Large intestine (tissue), 3 donors: ENCODE results near the gene CD1C. TPM values are rescaled to one million over a fixed set of nuclear protein-coding genes. Genes with fewer than 3 reads are reported as not detected.
"Not testable (repeated sequence)": the region's sequence is repeated elsewhere in the genome, so short reads cannot be mapped to it uniquely, and the experiment has no call there.

ENCODE experiments used
- DNase-seq, 2 donors: peaks; one replicate each; pipeline versions ENCODE4 v3.0.0 to v3.0.0-alpha.2; 2013
- H3K27ac ChIP-seq: one replicate; pipeline ENCODE4 v1.5.1; 2013; ENCODE audit warnings: low read length
- H3K27me3 ChIP-seq: 2 replicates; pipeline ENCODE4 v1.6.1; 2013; ENCODE audit warnings: low read length; ENCODE audit not compliant: control insufficient read depth, insufficient read depth
- H3K36me3 ChIP-seq: 2 replicates; pipeline ENCODE4 v1.6.1; 2013; ENCODE audit warnings: low read length; ENCODE audit not compliant: control insufficient read depth, insufficient read depth
- H3K4me1 ChIP-seq: one replicate; pipeline ENCODE4 v1.6.1; 2013; ENCODE audit warnings: low read length; ENCODE audit not compliant: control insufficient read depth, insufficient read depth
- H3K4me3 ChIP-seq: one replicate; pipeline ENCODE4 v1.5.1; 2013; ENCODE audit warnings: low read length
- H3K9me3 ChIP-seq: one replicate; pipeline ENCODE4 v1.6.1; 2013; ENCODE audit warnings: mild to moderate bottlenecking, low read depth, low read length, moderate library complexity; ENCODE audit not compliant: control insufficient read depth
- WGBS: methylation state at CpG from one replicate; pipeline ENCODE4 v1.1.5; 2013; ENCODE audit warnings: low lambda C conversion rate; ENCODE audit not compliant: insufficient coverage; 5-methylcytosine and 5-hydroxymethylcytosine counted together
- polyA plus RNA-seq: library from polyadenylated mRNA; unstranded; fragments of 120-200 nt; gene quantifications from one replicate; pipeline ENCODE4 v1.2.1, GENCODE V29; 2013

CD1C gene
- polyA plus RNA-seq, 1 donor: 0.63 TPM

GRCh38 chr1:158274797-158275196, 14.9 kb upstream of the CD1C start:
- Histone ChIP-seq H3K27me3 (no peaks in the 10 kb centered on the region), H3K4me3 (no peak overlapping the region), H3K36me3 (no peaks in the 10 kb centered on the region), H3K9me3 (no peaks in the 10 kb centered on the region), H3K4me1 (no peaks in the 10 kb centered on the region), H3K27ac (no peak overlapping the region)
- 100% methylated on average over 1 of the region's 5 CpGs for WGBS
- no peak for DNase-seq

- not testable (repeated sequence) for H3K4me3 ChIP-seq, H3K27ac ChIP-seq, H3K9me3 ChIP-seq, H3K36me3 ChIP-seq, DNase-seq, H3K27me3 ChIP-seq, H3K4me1 ChIP-seq
- no CpG with 5 or more reads among the region's 2 CpGs for WGBS
Measured at GRCh38 chr1:158282421-158282820, 7.3 kb upstream of the CD1C start.

- Histone ChIP-seq H3K4me1 (no peaks in the 10 kb centered on the region), H3K4me3 (no peak overlapping the region), H3K36me3 (no peaks in the 10 kb centered on the region), H3K27ac (no peak overlapping the region), H3K27me3 (no peaks in the 10 kb centered on the region), H3K9me3 (no peaks in the 10 kb centered on the region)
- 70% methylated on average over 1 of the region's 2 CpGs for WGBS
- no peak for DNase-seq
Measured at GRCh38 chr1:158283965-158284364, 5.8 kb upstream of the CD1C start.

- no peaks in the 10 kb centered on the region for H3K27me3 ChIP-seq
- no peak overlapping the region for H3K4me3 ChIP-seq
- H3K4me1 ChIP-seq: no peaks in the 10 kb centered on the region
- H3K9me3 ChIP-seq: no peaks in the 10 kb centered on the region
- H3K36me3 ChIP-seq: no peaks in the 10 kb centered on the region
- 0% methylated on average over 1 of the region's 7 CpGs for WGBS
- DNase-seq: peak in 1 of 2 donors; percentile 4
- H3K27ac ChIP-seq: no peak overlapping the region
Measured at GRCh38 chr1:158285756-158286241, 3.9 kb upstream of the CD1C start.

GRCh38 chr1:158286487-158286886, 3.2 kb upstream of the CD1C start:
- no peaks in the 10 kb centered on the region for H3K9me3 ChIP-seq
- no peak overlapping the region for H3K4me3 ChIP-seq
- no peaks in the 10 kb centered on the region for H3K27me3 ChIP-seq
- no CpG with 5 or more reads among the region's 4 CpGs for WGBS
- H3K4me1 ChIP-seq: no peaks in the 10 kb centered on the region
- H3K27ac ChIP-seq: no peak overlapping the region
- no peaks in the 10 kb centered on the region for H3K36me3 ChIP-seq
- DNase-seq: no peak

- H3K9me3 ChIP-seq: no peaks in the 10 kb centered on the region
- H3K27ac ChIP-seq: no peak overlapping the region
- no CpG with 5 or more reads among the region's 1 CpG for WGBS
Measured at GRCh38 chr1:158286941-158287346, 2.8 kb upstream of the CD1C start.

GRCh38 chr1:158290321-158290844, 660 bp downstream of the CD1C start:
- Histone ChIP-seq H3K9me3 (no peaks in the 10 kb centered on the region), H3K27ac (no peak overlapping the region), H3K27me3 (no peaks in the 10 kb centered on the region), H3K36me3 (no peaks in the 10 kb centered on the region), H3K4me1 (no peaks in the 10 kb centered on the region), H3K4me3 (no peak overlapping the region)
- 88% methylated on average over 2 of the region's 5 CpGs for WGBS
- no peak for DNase-seq

More at GRCh38 chr1:158286941-158287346, 2.8 kb upstream of the CD1C start:
- no peak for DNase-seq
- Histone ChIP-seq H3K36me3 (no peaks in the 10 kb centered on the region), H3K27me3 (no peaks in the 10 kb centered on the region), H3K4me1 (no peaks in the 10 kb centered on the region), H3K4me3 (no peak overlapping the region)

- DNase-seq: no peak
- Histone ChIP-seq H3K36me3 (no peaks in the 10 kb centered on the region), H3K9me3 (no peaks in the 10 kb centered on the region), H3K4me3 (no peak overlapping the region), H3K27me3 (no peaks in the 10 kb centered on the region), H3K27ac (no peak overlapping the region), H3K4me1 (no peaks in the 10 kb centered on the region)
- WGBS: no CpG with 5 or more reads among the region's 2 CpGs
Measured at GRCh38 chr1:158295791-158296190, 6.1 kb downstream of the CD1C start.

GRCh38 chr1:158310623-158311022, 20.9 kb downstream of the CD1C start:
- Histone ChIP-seq H3K4me3 (no peak overlapping the region), H3K4me1 (no peaks in the 10 kb centered on the region), H3K36me3 (no peaks in the 10 kb centered on the region), H3K9me3 (no peaks in the 10 kb centered on the region), H3K27me3 (no peaks in the 10 kb centered on the region), H3K27ac (no peak overlapping the region)
- no peak for DNase-seq
- 100% methylated on average over 1 of the region's 1 CpG for WGBS

- H3K4me3 ChIP-seq: no peak overlapping the region
- no peaks in the 10 kb centered on the region for H3K36me3 ChIP-seq
- 55% methylated on average over 2 of the region's 2 CpGs for WGBS
- H3K4me1 ChIP-seq: no peaks in the 10 kb centered on the region
- H3K9me3 ChIP-seq: no peaks in the 10 kb centered on the region
- no peak overlapping the region for H3K27ac ChIP-seq
- DNase-seq: no peak
- H3K27me3 ChIP-seq: no peaks in the 10 kb centered on the region
Measured at GRCh38 chr1:158311066-158311465, 21.3 kb downstream of the CD1C start.

GRCh38 chr1:158323866-158324265, 34.1 kb downstream of the CD1C start:
- H3K9me3 ChIP-seq: no peaks in the 10 kb centered on the region
- WGBS: no CpG with 5 or more reads among the region's 1 CpG
- no peaks in the 10 kb centered on the region for H3K27me3 ChIP-seq
- H3K36me3 ChIP-seq: no peaks in the 10 kb centered on the region
- H3K4me3 ChIP-seq: no peak overlapping the region
- H3K27ac ChIP-seq: no peak overlapping the region
- H3K4me1 ChIP-seq: no peaks in the 10 kb centered on the region
- DNase-seq: no peak
